B cell (primary cell): ENCODE data around the gene SPOCK1. TPM values are rescaled to one million over a fixed set of nuclear protein-coding genes. Genes with fewer than 3 reads are reported as not detected.

Source experiments
- ATAC-seq: fragments of 200-7000 bp; cut with Tn5 transposase; one replicate; pipeline ENCODE4 v1.10.0; 2021; ENCODE audit warnings: low read depth, mild to moderate bottlenecking, moderate number of reproducible peaks, moderate library complexity
- CTCF ChIA-PET: fragments of 350-600 bp; sonication (Branson Sonifier 250); formaldehyde crosslinking; loops from one replicate; lab custom pipeline; 2021; ENCODE audit warnings: antibody characterized with exemption, inconsistent platforms; lab: Charles Lee
- POLR2A ChIA-PET: fragments of 350-600 bp; sonication (Branson Sonifier 250); formaldehyde crosslinking; loops from one replicate; lab custom pipeline; 2021; ENCODE audit warnings: antibody characterized with exemption; lab: Charles Lee
- DNase-seq: peaks from one replicate; pipeline ENCODE4 v3.0.0; 2013
- H2AFZ ChIP-seq: 2 replicates; pipeline ENCODE4 v1.6.1; 2012; ENCODE audit warnings: mild to moderate bottlenecking, low read depth, low read length; ENCODE audit not compliant: insufficient read depth, poor library complexity, severe bottlenecking
- H3K27ac ChIP-seq, 2 donors: 1 replicate in 1 of 2; 2 replicates in 1 of 2; pipeline ENCODE4 v1.5.1; 2012 to 2013; ENCODE audit warnings: low read length in 2 of 2, mild to moderate bottlenecking in 2 of 2, moderate library complexity in 1 of 2
- H3K27me3 ChIP-seq, 4 experiments: fragments of 200-600 bp in 1 of 4; sonication (generic) in 1 of 4; replicated peaks in 1 of 4; 1 replicate in 2 of 4; 2 replicates in 2 of 4; pipeline versions ENCODE4 v1.6.1 to v1.7.0; 2013 to 2016; ENCODE audit warnings: low read length in 3 of 4, mild to moderate bottlenecking in 2 of 4, mixed read lengths in 1 of 4, moderate library complexity in 1 of 4; ENCODE audit not compliant: insufficient read depth in 4 of 4, control insufficient read depth in 3 of 4; ENCODE audit errors: control extremely low read depth in 1 of 4
- H3K36me3 ChIP-seq, 2 experiments: replicated peaks in 1 of 2; 1 replicate in 1 of 2; 2 replicates in 1 of 2; pipeline versions ENCODE4 v1.6.1 to v1.7.1; 2013; ENCODE audit warnings: low read length in 1 of 2; ENCODE audit not compliant: insufficient read depth in 2 of 2, control insufficient read depth in 1 of 2; ENCODE audit errors: control extremely low read depth in 1 of 2, extremely low read depth in 1 of 2
- H3K4me1 ChIP-seq, 2 donors: fragments of 200-600 bp in 1 of 2; sonication (generic) in 1 of 2; 1 replicate in 1 of 2; 2 replicates in 1 of 2; pipeline versions ENCODE4 v1.5.1 to v1.6.1; 2013 to 2017; ENCODE audit warnings: low read length in 2 of 2; ENCODE audit not compliant: control insufficient read depth in 2 of 2, insufficient read depth in 2 of 2
- H3K4me2 ChIP-seq: replicated peaks from 2 replicates; pipeline ENCODE3; 2012; ENCODE audit warnings: mild to moderate bottlenecking, low read depth, low read length; ENCODE audit not compliant: poor library complexity, severe bottlenecking
- H3K4me3 ChIP-seq, 5 experiments: fragments of 200-600 bp in 1 of 5; sonication (generic) in 1 of 5; 1 replicate in 3 of 5; 2 replicates in 2 of 5; pipeline versions ENCODE4 v1.5.1 to v1.7.0; 2011 to 2016; ENCODE audit warnings: low read length in 4 of 5, mild to moderate bottlenecking in 4 of 5, low read depth in 2 of 5, control low read depth in 1 of 5, moderate library complexity in 1 of 5; ENCODE audit not compliant: insufficient read depth in 1 of 5; ENCODE audit errors: control extremely low read depth in 1 of 5, extremely low read depth in 1 of 5
- H3K79me2 ChIP-seq: fragments of 200-600 bp; sonication (generic); one replicate; pipeline ENCODE4 v1.6.0; 2016; ENCODE audit warnings: low read length; ENCODE audit not compliant: control insufficient read depth, insufficient read depth
- H3K9ac ChIP-seq: fragments of 200-600 bp; sonication (generic); 2 replicates; pipeline ENCODE4 v1.6.1; 2017; ENCODE audit warnings: mild to moderate bottlenecking, low read length, moderate library complexity
- H3K9me3 ChIP-seq, 3 donors: one replicate each; pipeline versions ENCODE4 v1.6.1 to v1.7.1; 2013; ENCODE audit warnings: low read length in 2 of 3; ENCODE audit not compliant: control insufficient read depth in 2 of 3, insufficient read depth in 1 of 3; ENCODE audit errors: control extremely low read depth in 1 of 3
- H4K20me1 ChIP-seq: 2 replicates; pipeline ENCODE4 v1.6.0; 2012; ENCODE audit warnings: mild to moderate bottlenecking, low read length; ENCODE audit not compliant: insufficient read depth, control insufficient read depth, poor library complexity, severe bottlenecking
- H3K27ac Mint-ChIP-seq: one replicate; pipeline ENCODE4 v1.8.0; 2021; ENCODE audit warnings: mixed read lengths
- H3K27me3 Mint-ChIP-seq: one replicate; pipeline ENCODE4 v1.8.0; 2021; ENCODE audit warnings: mixed read lengths
- H3K4me1 Mint-ChIP-seq: one replicate; pipeline ENCODE4 v1.8.0; 2021; ENCODE audit warnings: mixed read lengths
- H3K4me3 Mint-ChIP-seq: one replicate; pipeline ENCODE4 v1.8.0; 2021; ENCODE audit warnings: mixed read lengths
- H3K9me3 Mint-ChIP-seq: one replicate; pipeline ENCODE4 v1.8.0; 2022; ENCODE audit warnings: mixed read lengths; ENCODE audit not compliant: insufficient read depth
- EZH2 ChIP-seq: IDR thresholded peaks from 2 replicates; pipeline ENCODE4 v1.6.1; 2012; ENCODE audit warnings: borderline replicate concordance, low read depth, mild to moderate bottlenecking, moderate library complexity, low read length; ENCODE audit not compliant: insufficient read depth, poor library complexity, severe bottlenecking
- WGBS: methylation state at CpG from one replicate; pipeline ENCODE4 v1.1.5; 2013; ENCODE audit warnings: missing lambda C conversion rate; ENCODE audit not compliant: insufficient coverage; 5-methylcytosine and 5-hydroxymethylcytosine counted together
- intact Hi-C: fragments of 100-400 bp; cut with micrococcal nuclease; formaldehyde crosslinking; loops from one replicate; pipeline ENCODE4 v1.10.0; 2022
- polyA plus RNA-seq: library from polyadenylated mRNA; depleted of rRNA; stranded (reverse); fragments of >200 nt; gene quantifications from 2 replicates; pipeline ENCODE4 v1.2.3, GENCODE V29; 2012
- total RNA-seq, 2 donors: library from RNA; stranded (reverse); fragments of 120-200 nt in 1 of 2; gene quantifications; 1 replicate in 1 of 2; 2 replicates in 1 of 2; pipeline versions ENCODE4 v1.2.3 to v1.2.4, GENCODE V29; 2013 to 2022
- TF ChIP-seq, protein P1 (sequence below): fragments of 200-600 bp; IDR thresholded peaks from one replicate; pipeline ENCODE4 v1.8.0; 2022; ENCODE audit warnings: antibody characterized with exemption, mild to moderate bottlenecking

Gene SPOCK1
- total and polyA plus RNA-seq, 2 donors (not counting 1 experiment from before 2014, with no cell fraction given): not detected

DNA sequence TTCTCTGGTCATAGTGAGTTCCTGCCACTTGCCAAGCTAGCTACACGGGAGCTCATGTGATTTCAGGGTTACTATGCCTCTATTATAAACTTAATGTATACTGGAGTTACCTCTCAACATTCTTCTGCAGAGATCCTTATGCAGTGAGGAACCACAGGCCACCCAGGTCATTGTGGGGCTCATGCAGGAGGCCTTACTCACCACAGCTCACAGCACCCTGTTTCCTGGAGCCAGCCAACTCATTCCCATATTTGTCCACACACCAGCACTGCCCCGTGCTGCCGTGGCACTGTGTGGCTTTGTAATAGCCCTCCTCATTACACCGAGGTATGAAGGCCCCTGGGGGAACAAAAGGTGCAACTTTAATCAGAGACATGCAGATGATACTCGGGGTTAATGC lies 520.0 kb downstream of the SPOCK1 start:
- Histone ChIP-seq H3K4me3 (no peak overlapping the region), H3K27ac (no peak overlapping the region), H3K27me3 (no peaks in the 10 kb centered on the region), H3K4me1 (no peaks in the 10 kb centered on the region), H3K36me3 (no peaks in the 10 kb centered on the region), H3K79me2 (no peaks in the 10 kb centered on the region), H3K9ac (no peak overlapping the region), H3K9me3 (peaks cover 0 to 3% (median 0%) of the 10 kb centered on the region in 3 donors), H2AFZ (no peak overlapping the region), H4K20me1 (no peaks in the 10 kb centered on the region), H3K4me2 (no peak overlapping the region)
- ChIA-PET POLR2A (no interaction called here), CTCF (no interaction called here)
- no peak for DNase-seq
- H3K9me3 Mint-ChIP-seq: no peaks in the 10 kb centered on the region
- H3K4me3 Mint-ChIP-seq: no peak overlapping the region
- intact Hi-C loops: no loop called here
- H3K4me1 Mint-ChIP-seq: no peaks in the 10 kb centered on the region
- TF ChIP-seq, protein P1, sequence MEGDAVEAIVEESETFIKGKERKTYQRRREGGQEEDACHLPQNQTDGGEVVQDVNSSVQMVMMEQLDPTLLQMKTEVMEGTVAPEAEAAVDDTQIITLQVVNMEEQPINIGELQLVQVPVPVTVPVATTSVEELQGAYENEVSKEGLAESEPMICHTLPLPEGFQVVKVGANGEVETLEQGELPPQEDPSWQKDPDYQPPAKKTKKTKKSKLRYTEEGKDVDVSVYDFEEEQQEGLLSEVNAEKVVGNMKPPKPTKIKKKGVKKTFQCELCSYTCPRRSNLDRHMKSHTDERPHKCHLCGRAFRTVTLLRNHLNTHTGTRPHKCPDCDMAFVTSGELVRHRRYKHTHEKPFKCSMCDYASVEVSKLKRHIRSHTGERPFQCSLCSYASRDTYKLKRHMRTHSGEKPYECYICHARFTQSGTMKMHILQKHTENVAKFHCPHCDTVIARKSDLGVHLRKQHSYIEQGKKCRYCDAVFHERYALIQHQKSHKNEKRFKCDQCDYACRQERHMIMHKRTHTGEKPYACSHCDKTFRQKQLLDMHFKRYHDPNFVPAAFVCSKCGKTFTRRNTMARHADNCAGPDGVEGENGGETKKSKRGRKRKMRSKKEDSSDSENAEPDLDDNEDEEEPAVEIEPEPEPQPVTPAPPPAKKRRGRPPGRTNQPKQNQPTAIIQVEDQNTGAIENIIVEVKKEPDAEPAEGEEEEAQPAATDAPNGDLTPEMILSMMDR: no peak
- no peak for TF ChIP-seq EZH2
- 93% methylated on average over 4 of the region's 5 CpGs for WGBS
- no peak overlapping the region for H3K27ac Mint-ChIP-seq
- no peak for ATAC-seq
- no peaks in the 10 kb centered on the region for H3K27me3 Mint-ChIP-seq

DNA sequence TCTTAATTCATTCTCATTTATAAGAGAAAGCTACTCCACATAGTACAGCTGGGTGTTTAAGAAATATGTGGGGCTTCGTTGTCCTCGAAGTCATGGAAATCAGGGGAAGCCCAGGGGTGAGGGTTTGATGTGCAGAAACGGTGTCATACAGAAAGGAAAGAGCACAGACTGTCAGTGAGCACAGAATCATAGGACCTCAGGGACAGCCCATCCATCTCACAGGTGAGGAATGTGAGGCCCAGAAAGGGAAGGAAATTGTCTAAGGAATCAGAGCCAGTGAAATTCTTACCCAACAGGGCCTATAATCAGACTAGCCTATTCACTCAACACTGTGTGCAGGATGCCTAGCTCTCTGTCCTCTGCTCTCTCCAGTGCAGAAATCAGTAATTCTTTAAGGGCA lies 535.6 kb downstream of the SPOCK1 start:
- H3K4me3 ChIP-seq: no peak overlapping the region
- ChIA-PET CTCF (no interaction called here), POLR2A (no interaction called here)
- Mint-ChIP-seq H3K4me3 (no peak overlapping the region), H3K9me3 (peaks cover 2% of the 10 kb centered on the region), H3K27me3 (no peaks in the 10 kb centered on the region), H3K4me1 (no peaks in the 10 kb centered on the region), H3K27ac (no peak overlapping the region)
- no peaks in the 10 kb centered on the region for H3K4me1 ChIP-seq
- no peak overlapping the region for H3K4me2 ChIP-seq
- WGBS: 82% methylated on average over 3 of the region's 3 CpGs
- DNase-seq: no peak
- H2AFZ ChIP-seq: no peak overlapping the region
- H3K9me3 ChIP-seq: no peaks in the 10 kb centered on the region
- no peaks in the 10 kb centered on the region for H4K20me1 ChIP-seq
- no peak overlapping the region for H3K27ac ChIP-seq
- H3K79me2 ChIP-seq: no peaks in the 10 kb centered on the region
- intact Hi-C loops: no loop called here
- ATAC-seq: no peak
- H3K9ac ChIP-seq: no peak overlapping the region
- no peak for TF ChIP-seq EZH2
- H3K36me3 ChIP-seq: no peaks in the 10 kb centered on the region
- H3K27me3 ChIP-seq: no peaks in the 10 kb centered on the region
